Stomach (tissue), 4 donors: ENCODE data around the gene ARTN.

ENCODE experiments used
- EP300 ChIP-seq: sonication (generic); formaldehyde crosslinking; IDR thresholded peaks from one replicate; pipeline ENCODE4 v1.6.1; 2017; ENCODE audit warnings: antibody characterized with exemption
- POLR2A ChIP-seq, 4 donors: fragments of 450-650 bp; IDR thresholded peaks; one replicate each; pipeline ENCODE4 v1.6.1; 2016; ENCODE audit warnings: antibody characterized with exemption in 4 of 4, control low read depth in 2 of 4, mild to moderate bottlenecking in 1 of 4, moderate library complexity in 1 of 4
- POLR2AphosphoS5 ChIP-seq, 3 donors: sonication (generic); formaldehyde crosslinking; IDR thresholded peaks; one replicate each; pipeline ENCODE4 v1.6.1; 2016; ENCODE audit warnings: antibody characterized with exemption in 3 of 3

- TF ChIP-seq POLR2A (IDR thresholded peaks at IDR 0.05) (no peak), EP300 (no peak), POLR2AphosphoS5 (IDR thresholded peaks at IDR 0.05) (no peak)
Observed at GRCh38 chr1:43978551-43979260, 45.1 kb downstream of the ARTN start, which contains the start of gene B4GALT2.
